GM12878 (cell line): ENCODE results near the gene INTU. TPM values are rescaled to one million over a fixed set of nuclear protein-coding genes. Genes with fewer than 3 reads are reported as not detected.

ENCODE experiments used
- ATAC-seq: fragments of 200-7000 bp; cut with Tn5 transposase; 3 replicates; pipeline ENCODE4 v1.9.1; 2020; ENCODE audit warnings: mild to moderate bottlenecking, moderate library complexity
- BruUV-seq: library from RNA; stranded (reverse); fragments of 400-500 nt; replicated peaks from 2 replicates; lab custom pipeline; 2021; lab: Mats Ljungman, UMichigan
- CTCF ChIA-PET: fragments of 300-600 bp; sonication (Branson Sonifier 250); formaldehyde crosslinking; extraction: SDS; loops from one replicate; lab custom pipeline; 2021; ENCODE audit warnings: inconsistent platforms; lab: Yijun Ruan, JAX
- POLR2A ChIA-PET: fragments of 350-600 bp; formaldehyde crosslinking; extraction: SDS; loops from one replicate; lab custom pipeline; 2021; ENCODE audit warnings: inconsistent platforms; lab: Charles Lee
- RAD21 ChIA-PET: fragments of 300-600 bp; sonication (Branson Sonifier 250); formaldehyde crosslinking; loops from one replicate; lab custom pipeline; 2023; ENCODE audit warnings: antibody characterized with exemption; ENCODE audit not compliant: unreplicated experiment; lab: Charles Lee
- SMC1A ChIA-PET: fragments of 300-600 bp; sonication (Branson Sonifier 250); formaldehyde crosslinking; loops from one replicate; lab custom pipeline; 2023; ENCODE audit not compliant: unreplicated experiment, uncharacterized antibody; lab: Charles Lee
- DNase-seq: peaks from one replicate; pipeline ENCODE4 v3.0.0-alpha.2; 2011; ENCODE audit warnings: low read depth, low spot score
- FAIRE-seq: peaks from 3 replicates; lab custom pipeline; 2011; peaks lifted over from hg19 to GRCh38; lab: Jason Lieb, UNC
- H2AFZ ChIP-seq: 2 replicates; pipeline ENCODE4 v1.6.0; 2011; ENCODE audit warnings: low read depth, low read length, control low read depth; ENCODE audit not compliant: control insufficient read depth
- H3K27ac ChIP-seq: 2 replicates; pipeline ENCODE4 v1.5.1; 2011; ENCODE audit warnings: control low read depth; ENCODE audit not compliant: control insufficient read depth, insufficient read depth
- H3K27me3 ChIP-seq, 2 experiments: replicated peaks in 1 of 2; 2 replicates each; pipeline versions ENCODE4 v1.6.0 to v1.6.1; 2011; ENCODE audit warnings: low read length in 1 of 2; ENCODE audit not compliant: control insufficient read depth in 2 of 2, insufficient read depth in 2 of 2
- H3K36me3 ChIP-seq, 2 experiments: 2 replicates each; pipeline ENCODE4 v1.5.1; 2011; ENCODE audit warnings: low read length in 1 of 2; ENCODE audit not compliant: control insufficient read depth in 2 of 2, insufficient read depth in 2 of 2
- H3K4me1 ChIP-seq: 2 replicates; pipeline ENCODE4 v1.6.1; 2011; ENCODE audit warnings: mild to moderate bottlenecking, low read length, moderate library complexity, mixed read lengths; ENCODE audit not compliant: control insufficient read depth, insufficient read depth
- H3K4me2 ChIP-seq: 2 replicates; pipeline ENCODE4 v1.6.0; 2011; ENCODE audit warnings: control low read depth; ENCODE audit not compliant: control insufficient read depth, insufficient read depth
- H3K4me3 ChIP-seq: fragments of 200-600 bp; sonication (generic); 2 replicates; pipeline ENCODE4 v1.5.1; 2016
- H3K79me2 ChIP-seq: 2 replicates; pipeline ENCODE4 v1.6.0; 2011; ENCODE audit warnings: low read length; ENCODE audit not compliant: control insufficient read depth, insufficient read depth
- H3K9ac ChIP-seq: 2 replicates; pipeline ENCODE4 v1.8.0; 2011; ENCODE audit warnings: low read length, control low read depth, mixed read lengths; ENCODE audit not compliant: control insufficient read depth, insufficient read depth
- H3K9me3 ChIP-seq: replicated peaks from 3 replicates; pipeline ENCODE4 v1.5.1; 2011; ENCODE audit warnings: mild to moderate bottlenecking, low read length; ENCODE audit not compliant: control insufficient read depth, insufficient read depth
- H4K20me1 ChIP-seq: 2 replicates; pipeline ENCODE4 v1.6.0; 2011; ENCODE audit not compliant: control insufficient read depth, insufficient read depth
- CEBPB ChIP-seq, 2 experiments: fragments of 150-350 bp in 1 of 2; IDR thresholded peaks; 2 replicates each; pipeline ENCODE4 v1.6.1; 2012 to 2014; ENCODE audit warnings: low read depth in 2 of 2, low read length in 2 of 2, borderline replicate concordance in 1 of 2, inconsistent platforms in 1 of 2
- ESRRA ChIP-seq: IDR thresholded peaks from 2 replicates; pipeline ENCODE4 v1.6.1; 2012; ENCODE audit warnings: mild to moderate bottlenecking, low read length, improper control_type of control experiment
- LARP7 ChIP-seq: fragments of 450-650 bp; IDR thresholded peaks from 2 replicates; pipeline ENCODE4 v1.6.1; 2017; ENCODE audit warnings: mild to moderate bottlenecking
- MEF2B ChIP-seq: fragments of 450-650 bp; IDR thresholded peaks from 2 replicates; pipeline ENCODE4 v1.6.1; 2018; ENCODE audit warnings: mild to moderate bottlenecking, moderate library complexity; ENCODE audit not compliant: partially characterized antibody, poor library complexity, severe bottlenecking
- PAX5 ChIP-seq: IDR thresholded peaks from 2 replicates; pipeline ENCODE4 v1.6.1; 2011; ENCODE audit warnings: low read depth, low read length, borderline replicate concordance
- RFX5 ChIP-seq: IDR thresholded peaks from 2 replicates; pipeline ENCODE4 v1.6.1; 2011; ENCODE audit warnings: low read depth, low read length, improper control_type of control experiment
- RUNX3 ChIP-seq: IDR thresholded peaks from 2 replicates; pipeline ENCODE4 v1.6.1; 2012; ENCODE audit warnings: low read length, inconsistent platforms
- SMC3 ChIP-seq: IDR thresholded peaks from 2 replicates; pipeline ENCODE4 v1.6.1; 2011; ENCODE audit warnings: low read length, improper control_type of control experiment, borderline replicate concordance
- SP1 ChIP-seq: IDR thresholded peaks from one replicate; pipeline ENCODE4 v1.6.1; 2011; ENCODE audit warnings: low read depth, low read length
- SRF ChIP-seq, 2 experiments: IDR thresholded peaks; 2 replicates each; pipeline ENCODE4 v1.6.1; 2011; ENCODE audit warnings: low read depth in 2 of 2, low read length in 2 of 2, mild to moderate bottlenecking in 1 of 2, moderate library complexity in 1 of 2
- ZBED1 ChIP-seq: IDR thresholded peaks from 2 replicates; pipeline ENCODE4 v1.6.1; 2016; ENCODE audit warnings: borderline replicate concordance
- ZNF384 ChIP-seq: IDR thresholded peaks from 2 replicates; pipeline ENCODE4 v1.6.1; 2012; ENCODE audit warnings: low read depth, mild to moderate bottlenecking, low read length, improper control_type of control experiment, borderline replicate concordance
- WGBS: methylation state at CpG from one replicate; pipeline ENCODE4 v1.1.6; 2016; ENCODE audit warnings: low lambda C conversion rate; ENCODE audit not compliant: insufficient replicate concordance, insufficient coverage; ENCODE audit errors: missing lambda C conversion rate; 5-methylcytosine and 5-hydroxymethylcytosine counted together
- in situ Hi-C: fragments of 300-500 bp; cut with MboI; formaldehyde crosslinking; loops from 9 replicates; pipeline ENCODE4 v1.14.3; 2018; ENCODE audit warnings: mixed read lengths
- intact Hi-C: fragments of 100-400 bp; cut with micrococcal nuclease; formaldehyde crosslinking; loops from one replicate; pipeline ENCODE4 v1.14.2; 2022; ENCODE audit not compliant: unreplicated experiment
- polyA plus RNA-seq, 11 experiments: library from polyadenylated mRNA; depleted of rRNA in 4 of 11; unstranded in 6 of 11; stranded (reverse) in 5 of 11; fragments of >200 nt; fragmentation: Nextera tagmentation in 4 of 11; fragmentation: Illumina TruSeq in 1 of 11; extraction: Ambion mirVana in 4 of 11; extraction: Trizol in 1 of 11; gene quantifications; 1 replicate in 1 of 11; 2 replicates in 10 of 11; pipeline versions ENCODE4 v1.2.1 to v1.2.3, GENCODE V29; 2011 to 2016; ENCODE audit warnings: inconsistent platforms in 2 of 11, missing spikeins in 2 of 11, low read depth in 1 of 11
- total RNA-seq, 4 experiments: library from RNA; depleted of rRNA in 3 of 4; stranded (reverse); fragments of >200 nt in 3 of 4; fragmentation: Illumina TruSeq in 1 of 4; extraction: Trizol in 1 of 4; gene quantifications; 2 replicates each; pipeline versions ENCODE4 v1.2.1 to v1.2.3, GENCODE V29; 2013 to 2021
- TF ChIP-seq, protein P1 (sequence below): fragments of 450-650 bp; IDR thresholded peaks from 2 replicates; pipeline ENCODE4 v1.6.1; 2018; ENCODE audit warnings: borderline replicate concordance, mild to moderate bottlenecking; ENCODE audit not compliant: partially characterized antibody
- TF ChIP-seq, protein P2 (sequence below): fragments of 450-650 bp; formaldehyde crosslinking; IDR thresholded peaks from 2 replicates; pipeline ENCODE4 v1.4.0; 2022; ENCODE audit warnings: mild to moderate bottlenecking, moderate library complexity
- TF ChIP-seq, protein P3 (sequence below): fragments of 150-350 bp; IDR thresholded peaks from 2 replicates; pipeline ENCODE4 v1.6.1; 2014; ENCODE audit warnings: mild to moderate bottlenecking, low read depth, low read length
- TF ChIP-seq, protein P4 (sequence below): fragments of 450-650 bp; IDR thresholded peaks from 2 replicates; pipeline ENCODE4 v1.6.1; 2017; ENCODE audit warnings: borderline replicate concordance

The INTU gene
- total and polyA plus RNA-seq, 10 of the 15 experiments (the other 5 are each of a cell fraction or from before 2014, with no cell fraction given): under 0.01 to 0.15 (median 0.01) TPM; not detected in 4

DNA sequence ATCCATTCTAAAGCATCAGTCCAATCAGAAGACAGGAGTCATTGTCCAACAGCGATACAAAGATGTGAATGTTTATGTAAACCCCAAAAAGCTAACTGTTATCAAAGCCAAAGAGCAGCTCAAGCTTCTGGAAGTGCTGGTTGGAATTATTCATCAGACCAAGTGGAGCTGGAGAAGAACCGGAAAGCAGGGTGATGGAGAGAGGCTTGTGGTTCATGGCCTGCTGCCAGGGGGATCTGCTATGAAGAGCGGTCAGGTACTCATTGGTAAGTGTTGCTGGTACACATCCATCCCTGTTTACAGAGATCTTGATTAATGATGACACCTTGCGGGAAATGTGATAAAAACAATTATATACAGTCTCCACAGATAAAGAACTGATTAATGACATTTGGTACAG lies 11.0 kb downstream of the INTU start:
- no TSS peak for BruUV-seq
- 75% methylated on average over 4 of the region's 4 CpGs for WGBS
- Histone ChIP-seq H3K27me3 (no peaks in the 10 kb centered on the region; a peak in 1 of 4 replicates), H3K79me2 (no peaks in the 10 kb centered on the region), H3K9me3 (no peaks in the 10 kb centered on the region), H3K36me3 (no peaks in the 10 kb centered on the region), H3K9ac (no peak overlapping the region), H3K4me3 (no peak overlapping the region), H3K27ac (no peak overlapping the region), H4K20me1 (no peaks in the 10 kb centered on the region), H2AFZ (no peak overlapping the region), H3K4me2 (no peak overlapping the region), H3K4me1 (no peaks in the 10 kb centered on the region)
- ChIA-PET RAD21 (no interaction called here), POLR2A (no interaction called here), SMC1A (no interaction called here), CTCF (interaction anchor here (1.0 kb wide), 1 partner anchor 106 kb away, joined by 6 read pairs; no protein-coding TSS in a partner anchor)
- no peak for FAIRE-seq
- TF ChIP-seq ZBED1 (no peak), SP1 (no peak), SRF (IDR thresholded peaks at IDR 0.05; ENCODE audit: low read depth in 2 of 2, low read length in 2 of 2) (no peak), CEBPB (IDR thresholded peaks at IDR 0.05; ENCODE audit: borderline replicate concordance in 1 of 2, low read depth in 2 of 2, low read length in 2 of 2) (no peak), RFX5 (no peak), ZNF384 (no peak), PAX5 (no peak), ESRRA (no peak), SMC3 (no peak), MEF2B (no peak), LARP7 (no peak), RUNX3 (no peak)
- TF ChIP-seq, protein P1, sequence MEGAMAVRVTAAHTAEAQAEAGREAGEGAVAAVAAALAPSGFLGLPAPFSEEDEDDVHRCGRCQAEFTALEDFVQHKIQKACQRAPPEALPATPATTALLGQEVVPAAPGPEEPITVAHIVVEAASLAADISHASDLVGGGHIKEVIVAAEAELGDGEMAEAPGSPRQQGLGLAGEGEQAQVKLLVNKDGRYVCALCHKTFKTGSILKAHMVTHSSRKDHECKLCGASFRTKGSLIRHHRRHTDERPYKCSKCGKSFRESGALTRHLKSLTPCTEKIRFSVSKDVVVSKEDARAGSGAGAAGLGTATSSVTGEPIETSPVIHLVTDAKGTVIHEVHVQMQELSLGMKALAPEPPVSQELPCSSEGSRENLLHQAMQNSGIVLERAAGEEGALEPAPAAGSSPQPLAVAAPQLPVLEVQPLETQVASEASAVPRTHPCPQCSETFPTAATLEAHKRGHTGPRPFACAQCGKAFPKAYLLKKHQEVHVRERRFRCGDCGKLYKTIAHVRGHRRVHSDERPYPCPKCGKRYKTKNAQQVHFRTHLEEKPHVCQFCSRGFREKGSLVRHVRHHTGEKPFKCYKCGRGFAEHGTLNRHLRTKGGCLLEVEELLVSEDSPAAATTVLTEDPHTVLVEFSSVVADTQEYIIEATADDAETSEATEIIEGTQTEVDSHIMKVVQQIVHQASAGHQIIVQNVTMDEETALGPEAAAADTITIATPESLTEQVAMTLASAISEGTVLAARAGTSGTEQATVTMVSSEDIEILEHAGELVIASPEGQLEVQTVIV: no peak
- TF ChIP-seq, protein P2, sequence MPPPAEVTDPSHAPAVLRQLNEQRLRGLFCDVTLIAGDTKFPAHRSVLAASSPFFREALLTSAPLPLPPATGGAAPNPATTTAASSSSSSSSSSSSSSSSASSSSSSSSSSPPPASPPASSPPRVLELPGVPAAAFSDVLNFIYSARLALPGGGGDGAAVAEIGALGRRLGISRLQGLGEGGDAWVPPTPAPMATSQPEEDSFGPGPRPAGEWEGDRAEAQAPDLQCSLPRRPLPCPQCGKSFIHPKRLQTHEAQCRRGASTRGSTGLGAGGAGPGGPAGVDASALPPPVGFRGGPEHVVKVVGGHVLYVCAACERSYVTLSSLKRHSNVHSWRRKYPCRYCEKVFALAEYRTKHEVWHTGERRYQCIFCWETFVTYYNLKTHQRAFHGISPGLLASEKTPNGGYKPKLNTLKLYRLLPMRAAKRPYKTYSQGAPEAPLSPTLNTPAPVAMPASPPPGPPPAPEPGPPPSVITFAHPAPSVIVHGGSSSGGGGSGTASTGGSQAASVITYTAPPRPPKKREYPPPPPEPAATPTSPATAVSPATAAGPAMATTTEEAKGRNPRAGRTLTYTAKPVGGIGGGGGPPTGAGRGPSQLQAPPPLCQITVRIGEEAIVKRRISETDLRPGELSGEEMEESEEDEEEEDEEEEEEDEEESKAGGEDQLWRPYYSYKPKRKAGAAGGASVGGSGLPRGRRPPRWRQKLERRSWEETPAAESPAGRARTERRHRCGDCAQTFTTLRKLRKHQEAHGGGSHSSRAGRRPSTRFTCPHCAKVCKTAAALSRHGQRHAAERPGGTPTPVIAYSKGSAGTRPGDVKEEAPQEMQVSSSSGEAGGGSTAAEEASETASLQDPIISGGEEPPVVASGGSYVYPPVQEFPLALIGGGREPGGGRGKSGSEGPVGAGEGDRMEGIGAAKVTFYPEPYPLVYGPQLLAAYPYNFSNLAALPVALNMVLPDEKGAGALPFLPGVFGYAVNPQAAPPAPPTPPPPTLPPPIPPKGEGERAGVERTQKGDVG (CRISPR knock-in tag): no peak
- TF ChIP-seq, protein P3, sequence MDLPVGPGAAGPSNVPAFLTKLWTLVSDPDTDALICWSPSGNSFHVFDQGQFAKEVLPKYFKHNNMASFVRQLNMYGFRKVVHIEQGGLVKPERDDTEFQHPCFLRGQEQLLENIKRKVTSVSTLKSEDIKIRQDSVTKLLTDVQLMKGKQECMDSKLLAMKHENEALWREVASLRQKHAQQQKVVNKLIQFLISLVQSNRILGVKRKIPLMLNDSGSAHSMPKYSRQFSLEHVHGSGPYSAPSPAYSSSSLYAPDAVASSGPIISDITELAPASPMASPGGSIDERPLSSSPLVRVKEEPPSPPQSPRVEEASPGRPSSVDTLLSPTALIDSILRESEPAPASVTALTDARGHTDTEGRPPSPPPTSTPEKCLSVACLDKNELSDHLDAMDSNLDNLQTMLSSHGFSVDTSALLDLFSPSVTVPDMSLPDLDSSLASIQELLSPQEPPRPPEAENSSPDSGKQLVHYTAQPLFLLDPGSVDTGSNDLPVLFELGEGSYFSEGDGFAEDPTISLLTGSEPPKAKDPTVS: no peak
- TF ChIP-seq, protein P4, sequence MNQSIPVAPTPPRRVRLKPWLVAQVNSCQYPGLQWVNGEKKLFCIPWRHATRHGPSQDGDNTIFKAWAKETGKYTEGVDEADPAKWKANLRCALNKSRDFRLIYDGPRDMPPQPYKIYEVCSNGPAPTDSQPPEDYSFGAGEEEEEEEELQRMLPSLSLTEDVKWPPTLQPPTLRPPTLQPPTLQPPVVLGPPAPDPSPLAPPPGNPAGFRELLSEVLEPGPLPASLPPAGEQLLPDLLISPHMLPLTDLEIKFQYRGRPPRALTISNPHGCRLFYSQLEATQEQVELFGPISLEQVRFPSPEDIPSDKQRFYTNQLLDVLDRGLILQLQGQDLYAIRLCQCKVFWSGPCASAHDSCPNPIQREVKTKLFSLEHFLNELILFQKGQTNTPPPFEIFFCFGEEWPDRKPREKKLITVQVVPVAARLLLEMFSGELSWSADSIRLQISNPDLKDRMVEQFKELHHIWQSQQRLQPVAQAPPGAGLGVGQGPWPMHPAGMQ: no peak
- intact Hi-C loops: no loop called here
- in situ Hi-C loops: no loop called here
- ATAC-seq: no peak
- DNase-seq: no peak
